ENCODE results near the gene FURIN.

Gene FURIN

DNA sequence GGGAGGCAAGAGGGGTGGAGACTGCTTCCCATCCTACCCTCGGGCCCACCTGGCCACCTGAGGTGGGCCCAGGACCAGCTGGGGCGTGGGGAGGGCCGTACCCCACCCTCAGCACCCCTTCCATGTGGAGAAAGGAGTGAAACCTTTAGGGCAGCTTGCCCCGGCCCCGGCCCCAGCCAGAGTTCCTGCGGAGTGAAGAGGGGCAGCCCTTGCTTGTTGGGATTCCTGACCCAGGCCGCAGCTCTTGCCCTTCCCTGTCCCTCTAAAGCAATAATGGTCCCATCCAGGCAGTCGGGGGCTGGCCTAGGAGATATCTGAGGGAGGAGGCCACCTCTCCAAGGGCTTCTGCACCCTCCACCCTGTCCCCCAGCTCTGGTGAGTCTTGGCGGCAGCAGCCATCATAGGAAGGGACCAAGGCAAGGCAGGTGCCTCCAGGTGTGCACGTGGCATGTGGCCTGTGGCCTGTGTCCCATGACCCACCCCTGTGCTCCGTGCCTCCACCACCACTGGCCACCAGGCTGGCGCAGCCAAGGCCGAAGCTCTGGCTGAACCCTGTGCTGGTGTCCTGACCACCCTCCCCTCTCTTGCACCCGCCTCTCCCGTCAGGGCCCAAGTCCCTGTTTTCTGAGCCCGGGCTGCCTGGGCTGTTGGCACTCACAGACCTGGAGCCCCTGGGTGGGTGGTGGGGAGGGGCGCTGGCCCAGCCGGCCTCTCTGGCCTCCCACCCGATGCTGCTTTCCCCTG, 13.8 kb downstream of the FURIN start:
- Mint-ChIP-seq H3K36me3 (ENCODE audit: low read depth) (peaks cover 20% of the 10 kb centered on the region), H3K27ac (no peak overlapping the region), H3K27me3 (ENCODE audit: low read depth) (no peaks in the 10 kb centered on the region), H3K9me3 (no peaks in the 10 kb centered on the region), H3K4me3 (no peak overlapping the region), H3K4me1 (peaks cover 11% of the 10 kb centered on the region)
- TF ChIP-seq, protein P1, sequence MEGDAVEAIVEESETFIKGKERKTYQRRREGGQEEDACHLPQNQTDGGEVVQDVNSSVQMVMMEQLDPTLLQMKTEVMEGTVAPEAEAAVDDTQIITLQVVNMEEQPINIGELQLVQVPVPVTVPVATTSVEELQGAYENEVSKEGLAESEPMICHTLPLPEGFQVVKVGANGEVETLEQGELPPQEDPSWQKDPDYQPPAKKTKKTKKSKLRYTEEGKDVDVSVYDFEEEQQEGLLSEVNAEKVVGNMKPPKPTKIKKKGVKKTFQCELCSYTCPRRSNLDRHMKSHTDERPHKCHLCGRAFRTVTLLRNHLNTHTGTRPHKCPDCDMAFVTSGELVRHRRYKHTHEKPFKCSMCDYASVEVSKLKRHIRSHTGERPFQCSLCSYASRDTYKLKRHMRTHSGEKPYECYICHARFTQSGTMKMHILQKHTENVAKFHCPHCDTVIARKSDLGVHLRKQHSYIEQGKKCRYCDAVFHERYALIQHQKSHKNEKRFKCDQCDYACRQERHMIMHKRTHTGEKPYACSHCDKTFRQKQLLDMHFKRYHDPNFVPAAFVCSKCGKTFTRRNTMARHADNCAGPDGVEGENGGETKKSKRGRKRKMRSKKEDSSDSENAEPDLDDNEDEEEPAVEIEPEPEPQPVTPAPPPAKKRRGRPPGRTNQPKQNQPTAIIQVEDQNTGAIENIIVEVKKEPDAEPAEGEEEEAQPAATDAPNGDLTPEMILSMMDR (IDR thresholded peaks at IDR 0.05; ENCODE audit: unreplicated experiment in 3 of 3), result no peak

DNA sequence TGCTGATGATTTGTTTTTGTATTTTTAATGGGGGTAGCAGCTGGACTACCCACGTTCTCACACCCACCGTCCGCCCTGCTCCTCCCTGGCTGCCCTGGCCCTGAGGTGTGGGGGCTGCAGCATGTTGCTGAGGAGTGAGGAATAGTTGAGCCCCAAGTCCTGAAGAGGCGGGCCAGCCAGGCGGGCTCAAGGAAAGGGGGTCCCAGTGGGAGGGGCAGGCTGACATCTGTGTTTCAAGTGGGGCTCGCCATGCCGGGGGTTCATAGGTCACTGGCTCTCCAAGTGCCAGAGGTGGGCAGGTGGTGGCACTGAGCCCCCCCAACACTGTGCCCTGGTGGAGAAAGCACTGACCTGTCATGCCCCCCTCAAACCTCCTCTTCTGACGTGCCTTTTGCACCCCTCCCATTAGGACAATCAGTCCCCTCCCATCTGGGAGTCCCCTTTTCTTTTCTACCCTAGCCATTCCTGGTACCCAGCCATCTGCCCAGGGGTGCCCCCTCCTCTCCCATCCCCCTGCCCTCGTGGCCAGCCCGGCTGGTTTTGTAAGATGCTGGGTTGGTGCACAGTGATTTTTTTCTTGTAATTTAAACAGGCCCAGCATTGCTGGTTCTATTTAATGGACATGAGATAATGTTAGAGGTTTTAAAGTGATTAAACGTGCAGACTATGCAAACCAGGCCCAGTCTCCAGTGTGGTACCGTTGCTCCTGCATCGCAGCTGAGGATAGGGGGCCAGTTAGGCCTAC, 14.6 kb downstream of the FURIN start:
- no peaks in the 10 kb centered on the region for H3K9me3 Mint-ChIP-seq
- H3K27me3 Mint-ChIP-seq (ENCODE audit: low read depth), result no peaks in the 10 kb centered on the region
- H3K4me3 Mint-ChIP-seq, result peak overlapping the region in 2 of 3 experiments; percentile 62 to 63
- H3K36me3 Mint-ChIP-seq (ENCODE audit: low read depth), result peaks cover 18% of the 10 kb centered on the region
- H3K4me1 Mint-ChIP-seq, result peaks cover 11% of the 10 kb centered on the region
- TF ChIP-seq, protein P1 (IDR thresholded peaks at IDR 0.05; ENCODE audit: unreplicated experiment in 3 of 3), result no peak
- H3K27ac Mint-ChIP-seq, result peak overlapping the region; percentile 51 to 77 (median 70)

DNA sequence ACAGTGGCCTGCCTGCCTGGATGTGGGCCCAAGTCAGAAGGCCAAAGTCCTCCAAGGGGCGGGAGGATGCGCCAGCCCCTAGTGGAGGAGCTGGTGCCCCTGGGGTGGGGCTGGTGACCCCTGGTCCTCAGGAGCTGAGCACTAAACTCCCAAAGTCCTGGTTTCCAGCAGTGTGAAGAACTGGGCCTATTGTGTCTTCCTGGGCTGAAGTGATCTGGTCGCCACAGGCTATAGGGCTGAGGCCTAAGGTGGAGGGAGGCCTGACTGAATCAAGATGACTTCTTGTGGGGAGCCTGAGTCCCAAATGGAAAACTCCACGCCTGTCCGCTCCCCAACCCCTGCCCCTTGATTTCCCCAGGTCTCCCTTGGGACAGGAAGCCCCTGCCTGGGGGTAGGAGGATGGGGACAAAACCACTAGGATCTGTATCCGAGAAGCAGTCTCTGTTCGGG, 15.2 kb downstream of the FURIN start:
- Mint-ChIP-seq H3K36me3 (ENCODE audit: low read depth) (peaks cover 13% of the 10 kb centered on the region), H3K27ac (peak overlapping the region; percentile 51 to 77 (median 70)), H3K4me1 (peaks cover 11% of the 10 kb centered on the region), H3K4me3 (peak overlapping the region; percentile 44 to 63 (median 62)), H3K9me3 (no peaks in the 10 kb centered on the region), H3K27me3 (ENCODE audit: low read depth) (no peaks in the 10 kb centered on the region)
- TF ChIP-seq, protein P1 (IDR thresholded peaks at IDR 0.05; ENCODE audit: unreplicated experiment in 3 of 3), result no peak

DNA sequence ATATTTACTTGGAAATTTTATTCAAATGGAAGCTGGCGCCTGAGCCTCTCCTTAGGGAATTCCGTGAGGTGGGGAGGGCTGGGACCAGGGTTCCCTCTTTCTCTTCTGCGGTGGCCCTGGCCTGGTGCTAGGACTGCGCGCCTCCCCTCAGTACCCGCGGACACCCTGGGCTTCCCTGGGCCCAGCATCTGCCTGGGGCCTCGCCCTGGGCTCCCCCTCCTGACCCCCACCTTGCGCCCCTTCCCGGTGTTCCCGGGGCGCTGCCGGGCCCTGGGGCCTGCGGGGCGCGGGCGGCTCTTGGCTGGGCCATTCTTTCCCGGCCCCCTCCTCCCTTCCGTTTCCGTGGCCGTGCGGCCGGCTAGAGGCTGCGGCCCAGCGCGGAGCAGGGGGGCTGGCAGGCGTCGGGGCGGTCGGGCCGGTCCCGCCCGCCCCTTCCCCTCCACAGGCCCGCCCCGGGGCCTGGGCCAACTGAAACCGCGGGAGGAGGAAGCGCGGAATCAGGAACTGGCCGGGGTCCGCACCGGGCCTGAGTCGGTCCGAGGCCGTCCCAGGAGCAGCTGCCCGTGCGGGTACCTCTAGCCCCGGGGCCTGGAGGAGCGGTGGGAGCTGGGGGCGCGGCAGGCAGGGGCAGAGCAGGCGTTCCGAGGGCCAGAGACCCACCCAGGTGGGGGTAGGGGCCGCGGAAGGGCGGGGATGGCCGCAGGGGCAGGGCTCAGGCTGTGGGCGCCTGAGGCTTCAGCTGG, 15.8 kb downstream of the FURIN start, which contains the start of gene FES:
FES (plus strand) TSS at position 529 of the 743 bp plus-strand sequence. CDS start 542 bp downstream, outside the sequence.
- Mint-ChIP-seq H3K9me3 (no peaks in the 10 kb centered on the region), H3K36me3 (ENCODE audit: low read depth) (peaks cover 11% of the 10 kb centered on the region), H3K4me3 (peak within 1 kb of the TSS; percentile 63 to 79 (median 63)), H3K27me3 (ENCODE audit: low read depth) (no peaks in the 10 kb centered on the region), H3K4me1 (peaks cover 11% of the 10 kb centered on the region), H3K27ac (peak within 1 kb of the TSS; percentile 51 to 85 (median 82))
- TF ChIP-seq, protein P1 (IDR thresholded peaks at IDR 0.05; ENCODE audit: unreplicated experiment in 3 of 3), result no peak

DNA sequence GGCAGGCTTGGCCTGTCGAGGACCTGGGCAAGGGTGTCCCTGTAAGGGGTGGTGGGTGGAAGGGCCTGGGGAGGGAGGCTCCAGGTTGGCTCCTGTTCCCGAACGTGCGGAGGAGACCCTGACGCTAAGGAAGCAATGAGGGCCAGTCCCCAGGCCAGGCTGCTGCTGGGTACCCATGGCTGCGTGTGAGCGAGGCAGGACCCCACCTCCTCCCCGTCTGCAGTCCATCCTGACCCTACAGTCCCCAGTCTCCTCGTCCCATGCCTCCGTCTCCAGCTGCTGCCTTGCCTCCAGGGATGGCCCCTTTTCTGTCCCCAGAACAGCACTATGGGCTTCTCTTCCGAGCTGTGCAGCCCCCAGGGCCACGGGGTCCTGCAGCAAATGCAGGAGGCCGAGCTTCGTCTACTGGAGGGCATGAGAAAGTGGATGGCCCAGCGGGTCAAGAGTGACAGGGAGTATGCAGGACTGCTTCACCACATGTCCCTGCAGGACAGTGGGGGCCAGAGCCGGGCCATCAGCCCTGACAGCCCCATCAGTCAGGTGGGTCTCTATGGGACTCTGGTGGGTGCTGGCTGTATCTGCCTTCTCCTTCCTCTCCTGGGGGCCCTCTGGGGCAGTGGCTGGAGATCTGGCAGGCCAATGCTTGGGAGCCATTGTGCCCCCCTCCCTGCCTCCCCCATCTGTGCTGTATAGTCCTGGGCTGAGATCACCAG, 16.5 kb downstream of the FURIN start:
- H3K27me3 Mint-ChIP-seq (ENCODE audit: low read depth), result no peaks in the 10 kb centered on the region
- H3K4me1 Mint-ChIP-seq, result peaks cover 11% of the 10 kb centered on the region
- peak overlapping the region; percentile 63 to 79 (median 63) for H3K4me3 Mint-ChIP-seq
- peak overlapping the region; percentile 46 to 85 (median 82) for H3K27ac Mint-ChIP-seq
- H3K9me3 Mint-ChIP-seq, result no peaks in the 10 kb centered on the region
- H3K36me3 Mint-ChIP-seq (ENCODE audit: low read depth), result peaks cover 5% of the 10 kb centered on the region
- TF ChIP-seq, protein P1 (IDR thresholded peaks at IDR 0.05; ENCODE audit: unreplicated experiment in 3 of 3), result no peak

Measured in nephron (organoid).